H9 (cell line): Measurements from ENCODE around the gene CEP89. TPM values are rescaled to one million over a fixed set of nuclear protein-coding genes. Genes with fewer than 3 reads are reported as not detected.

Experiments
- DNase-seq: peaks from one replicate; pipeline ENCODE4 v3.0.0-alpha.2; 2017
- H2AFZ ChIP-seq: one replicate; pipeline ENCODE4 v1.6.1; 2013; ENCODE audit warnings: mild to moderate bottlenecking, low read length, control low read depth, moderate library complexity
- H2AK5ac ChIP-seq: 2 replicates; pipeline ENCODE4 v1.6.1; 2013; ENCODE audit warnings: low read length, control low read depth, mixed read lengths; ENCODE audit not compliant: insufficient read length
- H2BK120ac ChIP-seq: one replicate; pipeline ENCODE4 v1.6.1; 2013; ENCODE audit warnings: low read depth, mild to moderate bottlenecking, low read length, control low read depth, inconsistent platforms; ENCODE audit not compliant: poor library complexity, severe bottlenecking
- H2BK12ac ChIP-seq: 2 replicates; pipeline ENCODE4 v1.6.1; 2013; ENCODE audit warnings: low read length, control low read depth, mixed read lengths, low read depth; ENCODE audit not compliant: insufficient read length
- H2BK15ac ChIP-seq: 2 replicates; pipeline ENCODE4 v1.6.1; 2013; ENCODE audit warnings: low read depth, low read length, control low read depth
- H2BK20ac ChIP-seq: one replicate; pipeline ENCODE4 v1.6.1; 2013; ENCODE audit warnings: low read depth, mild to moderate bottlenecking, low read length, control low read depth, inconsistent platforms; ENCODE audit not compliant: poor library complexity, severe bottlenecking
- H2BK5ac ChIP-seq: 2 replicates; pipeline ENCODE4 v1.6.1; 2013; ENCODE audit warnings: low read length, control low read depth, mixed read lengths; ENCODE audit not compliant: insufficient read length
- H3K14ac ChIP-seq: 2 replicates; pipeline ENCODE4 v1.6.1; 2013; ENCODE audit warnings: low read length, control low read depth; ENCODE audit not compliant: insufficient read depth
- H3K18ac ChIP-seq: 2 replicates; pipeline ENCODE4 v1.6.1; 2013; ENCODE audit warnings: low read depth, mild to moderate bottlenecking, mixed read lengths, low read length, control low read depth; ENCODE audit not compliant: insufficient read length
- H3K23ac ChIP-seq: 2 replicates; pipeline ENCODE4 v1.6.1; 2013; ENCODE audit warnings: low read length, control low read depth, mixed read lengths, low read depth; ENCODE audit not compliant: insufficient read length
- H3K23me2 ChIP-seq: 2 replicates; pipeline ENCODE4 v1.6.1; 2013; ENCODE audit warnings: low read depth, mild to moderate bottlenecking, mixed read lengths, low read length, control low read depth; ENCODE audit not compliant: insufficient read length, poor library complexity, severe bottlenecking
- H3K27ac ChIP-seq: 2 replicates; pipeline ENCODE4 v1.5.1; 2013; ENCODE audit warnings: low read length, control low read depth, mixed read lengths, low read depth; ENCODE audit not compliant: insufficient read length
- H3K27me3 ChIP-seq: 2 replicates; pipeline ENCODE4 v1.6.1; 2013; ENCODE audit warnings: low read length, control low read depth, inconsistent platforms; ENCODE audit not compliant: insufficient read depth
- H3K4ac ChIP-seq: 2 replicates; pipeline ENCODE4 v1.6.1; 2013; ENCODE audit warnings: low read depth, mild to moderate bottlenecking, control low read depth, inconsistent platforms, low read length, moderate library complexity
- H3K4me1 ChIP-seq: 2 replicates; pipeline ENCODE4 v1.6.1; 2013; ENCODE audit warnings: low read length, control low read depth, inconsistent platforms; ENCODE audit not compliant: insufficient read depth
- H3K4me2 ChIP-seq: 2 replicates; pipeline ENCODE4 v1.6.1; 2013; ENCODE audit warnings: low read length, control low read depth, mixed read lengths; ENCODE audit not compliant: insufficient read length, insufficient read depth
- H3K56ac ChIP-seq: 2 replicates; pipeline ENCODE4 v1.6.1; 2013; ENCODE audit warnings: low read depth, mild to moderate bottlenecking, mixed read lengths, low read length, control low read depth; ENCODE audit not compliant: insufficient read length
- H3K79me1 ChIP-seq: 2 replicates; pipeline ENCODE4 v1.6.1; 2013; ENCODE audit warnings: low read depth, mild to moderate bottlenecking, moderate library complexity, low read length, control low read depth, inconsistent platforms; ENCODE audit not compliant: insufficient read depth, poor library complexity, severe bottlenecking
- H3K79me2 ChIP-seq: 2 replicates; pipeline ENCODE4 v1.6.1; 2013; ENCODE audit warnings: low read length, control low read depth, inconsistent platforms; ENCODE audit not compliant: insufficient read depth
- H3K9ac ChIP-seq: 2 replicates; pipeline ENCODE4 v1.6.1; 2013; ENCODE audit warnings: low read length, control low read depth, mixed read lengths; ENCODE audit not compliant: insufficient read length; ENCODE audit errors: extremely low read depth
- H3K9me3 ChIP-seq: one replicate; pipeline ENCODE4 v1.6.1; 2013; ENCODE audit warnings: low read depth, low read length, inconsistent platforms; ENCODE audit not compliant: control insufficient read depth
- H3T11ph ChIP-seq: one replicate; pipeline ENCODE4 v1.6.1; 2013; ENCODE audit warnings: mild to moderate bottlenecking, low read length, control low read depth, inconsistent platforms
- H4K20me1 ChIP-seq: one replicate; pipeline ENCODE4 v1.6.1; 2013; ENCODE audit not compliant: control insufficient read depth, insufficient read length, insufficient read depth
- H4K5ac ChIP-seq: 2 replicates; pipeline ENCODE4 v1.6.1; 2013; ENCODE audit warnings: low read depth, mild to moderate bottlenecking, mixed read lengths, low read length, control low read depth; ENCODE audit not compliant: insufficient read length
- H4K8ac ChIP-seq: replicated peaks from 2 replicates; pipeline ENCODE4 v1.6.1; 2013; ENCODE audit warnings: low read length, control low read depth, mixed read lengths, low read depth; ENCODE audit not compliant: insufficient read length
- H4K91ac ChIP-seq: 2 replicates; pipeline ENCODE4 v1.6.1; 2013; ENCODE audit warnings: low read depth, mild to moderate bottlenecking, moderate library complexity, mixed read lengths, low read length, control low read depth; ENCODE audit not compliant: insufficient read length
- H3K27ac Mint-ChIP-seq, 3 experiments: 2 replicates in 2 of 3; 3 replicates in 1 of 3; pipeline ENCODE4 v1.8.0; 2020 to 2021; ENCODE audit warnings: mixed read lengths in 3 of 3, mild to moderate bottlenecking in 1 of 3, moderate library complexity in 1 of 3
- H3K27me3 Mint-ChIP-seq: 2 replicates; pipeline ENCODE4 v1.8.0; 2021; ENCODE audit warnings: low read depth, mild to moderate bottlenecking, moderate library complexity, mixed read lengths
- H3K36me3 Mint-ChIP-seq, 3 experiments: 2 replicates in 2 of 3; 3 replicates in 1 of 3; pipeline ENCODE4 v1.8.0; 2020 to 2021; ENCODE audit warnings: low read depth in 3 of 3, mixed read lengths in 3 of 3; ENCODE audit not compliant: insufficient read depth in 1 of 3
- H3K4me1 Mint-ChIP-seq, 2 experiments: 2 replicates each; pipeline ENCODE4 v1.8.0; 2020; ENCODE audit warnings: mixed read lengths in 2 of 2
- H3K4me3 Mint-ChIP-seq, 2 experiments: 2 replicates in 1 of 2; 3 replicates in 1 of 2; pipeline ENCODE4 v1.8.0; 2020 to 2021; ENCODE audit warnings: mild to moderate bottlenecking in 2 of 2, mixed read lengths in 2 of 2, moderate library complexity in 1 of 2
- H3K9me3 Mint-ChIP-seq, 2 experiments: 2 replicates in 1 of 2; 3 replicates in 1 of 2; pipeline ENCODE4 v1.8.0; 2020; ENCODE audit warnings: mild to moderate bottlenecking in 2 of 2, mixed read lengths in 2 of 2, moderate library complexity in 1 of 2
- CTCF ChIP-seq: fragments of 200-600 bp; sonication (generic); conservative IDR thresholded peaks from 3 replicates; pipeline ENCODE4 v1.8.0; 2021; ENCODE audit warnings: antibody characterized with exemption, mild to moderate bottlenecking
- WGBS: extraction: QIAGEN DNeasy Blood & Tissue Kit; methylation state at CpG from one replicate; pipeline ENCODE4 v1.1.7; 2013; ENCODE audit warnings: missing lambda C conversion rate, low lambda C conversion rate, mixed read lengths; ENCODE audit not compliant: insufficient read length; ENCODE audit errors: extremely low coverage; 5-methylcytosine and 5-hydroxymethylcytosine counted together
- total RNA-seq: library from RNA; stranded (reverse); gene quantifications from 2 replicates; pipeline ENCODE4 v1.2.1, GENCODE V29; 2021

CEP89 gene
- total RNA-seq, 1 experiment from 2014 or later, result 22.1 TPM

GRCh38 chr19:32914879-32915660, 56.7 kb downstream of the CEP89 start:
- H2BK15ac ChIP-seq, result no peak overlapping the region
- H3K79me2 ChIP-seq, result no peaks in the 10 kb centered on the region
- H2BK20ac ChIP-seq, result no peak overlapping the region
- no peak overlapping the region for H4K8ac ChIP-seq
- H2BK5ac ChIP-seq, result no peak overlapping the region
- no peak overlapping the region for H2AFZ ChIP-seq
- Mint-ChIP-seq H3K27ac (no peak overlapping the region), H3K4me1 (peaks cover 17 to 20% of the 10 kb centered on the region in 2 experiments), H3K36me3 (peaks cover 0 to 12% (median 0%) of the 10 kb centered on the region in 3 experiments; a peak in 2 of 7 replicates), H3K27me3 (no peaks in the 10 kb centered on the region), H3K9me3 (no peaks in the 10 kb centered on the region), H3K4me3 (no peak overlapping the region)
- no peaks in the 10 kb centered on the region for H3K27me3 ChIP-seq
- H3K4me1 ChIP-seq, result peaks cover 6% of the 10 kb centered on the region; the same call in 1 of the 2 replicates
- H2AK5ac ChIP-seq, result no peak overlapping the region
- no peak overlapping the region for H2BK120ac ChIP-seq
- no CpG with 5 or more reads among the region's 12 CpGs for WGBS
- H3T11ph ChIP-seq, result no peak overlapping the region
- H3K56ac ChIP-seq, result no peak overlapping the region
- no peak overlapping the region for H3K14ac ChIP-seq
- H3K23ac ChIP-seq, result no peak overlapping the region
- no peak overlapping the region for H3K18ac ChIP-seq
- no peak for DNase-seq
- no peak for TF ChIP-seq CTCF
- H3K27ac ChIP-seq, result no peak overlapping the region
- no peak overlapping the region for H4K91ac ChIP-seq
- no peaks in the 10 kb centered on the region for H4K20me1 ChIP-seq
- no peak overlapping the region for H2BK12ac ChIP-seq
- no peaks in the 10 kb centered on the region for H3K23me2 ChIP-seq
- no peaks in the 10 kb centered on the region for H3K9me3 ChIP-seq
- H3K9ac ChIP-seq, result no peak overlapping the region
- no peaks in the 10 kb centered on the region for H3K79me1 ChIP-seq
- H3K4me2 ChIP-seq, result no peak overlapping the region
- H3K4ac ChIP-seq, result no peak overlapping the region
- H4K5ac ChIP-seq, result no peak overlapping the region
